Chondrocyte (in vitro differentiated cells): ENCODE results near the gene CMTM8. TPM values are rescaled to one million over a fixed set of nuclear protein-coding genes. Genes with fewer than 3 reads are reported as not detected.

Source experiments
- DNase-seq: peaks from one replicate; pipeline ENCODE4 v3.0.0; 2021; ENCODE audit warnings: mixed read lengths, low spot score
- H3K27ac Mint-ChIP-seq: one replicate; pipeline ENCODE4 v1.8.0; 2021; ENCODE audit warnings: mild to moderate bottlenecking, moderate library complexity, mixed read lengths; ENCODE audit not compliant: unreplicated experiment
- H3K27me3 Mint-ChIP-seq: 2 replicates; pipeline ENCODE4 v1.8.0; 2021; ENCODE audit warnings: low read depth, mixed read lengths
- H3K36me3 Mint-ChIP-seq: 2 replicates; pipeline ENCODE4 v1.8.0; 2021; ENCODE audit warnings: low read depth, mixed read lengths
- H3K4me1 Mint-ChIP-seq: 2 replicates; pipeline ENCODE4 v1.8.0; 2021; ENCODE audit warnings: low read depth, mild to moderate bottlenecking, mixed read lengths
- H3K4me3 Mint-ChIP-seq: one replicate; pipeline ENCODE4 v1.8.0; 2021; ENCODE audit warnings: mild to moderate bottlenecking, moderate library complexity, mixed read lengths; ENCODE audit not compliant: unreplicated experiment
- H3K9me3 Mint-ChIP-seq: 2 replicates; pipeline ENCODE4 v1.8.0; 2021; ENCODE audit warnings: low read depth, mixed read lengths
- CTCF ChIP-seq: fragments of 200-600 bp; sonication (generic); IDR thresholded peaks from 2 replicates; pipeline ENCODE4 v1.5.0; 2021; ENCODE audit warnings: antibody characterized with exemption, mild to moderate bottlenecking, moderate library complexity
- total RNA-seq: library from RNA; stranded (reverse); gene quantifications from 3 replicates; pipeline ENCODE4 v1.2.1, GENCODE V29; 2021

Gene CMTM8
- total RNA-seq, 1 donor from 2014 or later: 2.5 TPM

GRCh38 chr3:32391643-32392535 is 153.4 kb downstream of the CMTM8 start, which contains the start of gene CMTM7:
CMTM7 (plus strand) TSS chr3:32391853; CDS start chr3:32391907, 54 bp downstream.
- Mint-ChIP-seq H3K9me3 (no peaks in the 10 kb centered on the region), H3K27me3 (no peaks in the 10 kb centered on the region), H3K4me3 (peak within 1 kb of the TSS; percentile 98), H3K27ac (peak within 1 kb of the TSS; percentile 81), H3K4me1 (peaks cover 17% of the 10 kb centered on the region), H3K36me3 (peaks cover 1% of the 10 kb centered on the region)
- DNase-seq: no peak
- TF ChIP-seq CTCF: peak; percentile 28

- peaks cover 1% of the 10 kb centered on the region for H3K36me3 Mint-ChIP-seq
- peak overlapping the region; percentile 98 for H3K4me3 Mint-ChIP-seq
- TF ChIP-seq CTCF: no peak
- H3K27ac Mint-ChIP-seq: peak overlapping the region; percentile 81
- H3K27me3 Mint-ChIP-seq: no peaks in the 10 kb centered on the region
- DNase-seq: no peak
- peaks cover 17% of the 10 kb centered on the region for H3K4me1 Mint-ChIP-seq
- no peaks in the 10 kb centered on the region for H3K9me3 Mint-ChIP-seq
Measured at GRCh38 chr3:32392536-32393302, 154.2 kb downstream of the CMTM8 start.

- no peak overlapping the region for H3K4me3 Mint-ChIP-seq
- H3K27me3 Mint-ChIP-seq: no peaks in the 10 kb centered on the region
- no peaks in the 10 kb centered on the region for H3K9me3 Mint-ChIP-seq
Measured at GRCh38 chr3:32395496-32395895, 157.0 kb downstream of the CMTM8 start.

GRCh38 chr3:32397941-32398340 is 159.5 kb downstream of the CMTM8 start:
- no peak for TF ChIP-seq CTCF
- no peaks in the 10 kb centered on the region for H3K27me3 Mint-ChIP-seq
- H3K36me3 Mint-ChIP-seq: no peaks in the 10 kb centered on the region
- H3K27ac Mint-ChIP-seq: no peak overlapping the region
- H3K4me1 Mint-ChIP-seq: peaks cover 16% of the 10 kb centered on the region
- no peak for DNase-seq
- H3K4me3 Mint-ChIP-seq: no peak overlapping the region
- H3K9me3 Mint-ChIP-seq: no peaks in the 10 kb centered on the region

More at GRCh38 chr3:32395496-32395895, 157.0 kb downstream of the CMTM8 start:
- Mint-ChIP-seq H3K36me3 (peaks cover 1% of the 10 kb centered on the region), H3K27ac (no peak overlapping the region), H3K4me1 (peaks cover 17% of the 10 kb centered on the region)
- no peak for DNase-seq
- no peak for TF ChIP-seq CTCF

- Mint-ChIP-seq H3K9me3 (no peaks in the 10 kb centered on the region), H3K27ac (no peak overlapping the region), H3K36me3 (no peaks in the 10 kb centered on the region), H3K4me3 (no peak overlapping the region), H3K27me3 (no peaks in the 10 kb centered on the region), H3K4me1 (peaks cover 11% of the 10 kb centered on the region)
- no peak for DNase-seq
- TF ChIP-seq CTCF: no peak
Measured at GRCh38 chr3:32398531-32398930, 160.1 kb downstream of the CMTM8 start.
